Esophagus mucosa (tissue), 1 donor: ENCODE measurements around the gene HCLS1. TPM values are rescaled to one million over a fixed set of nuclear protein-coding genes. Genes with fewer than 3 reads are reported as not detected.
A peak's percentile ranks its signal among the peaks of the same experiment; 100 is the strongest.
"Not testable (repeated sequence)": the region's sequence is repeated elsewhere in the genome, so short reads cannot be mapped to it uniquely, and the experiment has no call there.

Experiments
- ATAC-seq: fragments of 200-7000 bp; cut with Tn5 transposase; one replicate; pipeline ENCODE4 v1.9.1; 2020
- total RNA-seq: library from RNA; stranded (reverse); gene quantifications from one replicate; pipeline ENCODE4 v1.2.4, GENCODE V29; 2023
- donor health status: DM: yes; HTN: yes; CAD: no.

HCLS1 gene
- 5.1 TPM for total RNA-seq

GRCh38 chr3:121660356-121661171 is at the start of gene HCLS1:
TSS of gene HCLS1 (minus strand) at chr3:121660903. CDS start at chr3:121658347, 2,556 bp downstream.
- ATAC-seq, result peak; percentile 53

GRCh38 chr3:121710347-121710746 is 49.6 kb upstream of the HCLS1 start:
- no peak for ATAC-seq

GRCh38 chr3:121707531-121708273 is 47.0 kb upstream of the HCLS1 start:
- no peak for ATAC-seq

GRCh38 chr3:121705541-121705940 is 44.8 kb upstream of the HCLS1 start:
- no peak for ATAC-seq

GRCh38 chr3:121703973-121704372 is 43.3 kb upstream of the HCLS1 start:
- no peak for ATAC-seq

GRCh38 chr3:121698901-121699300 is 38.2 kb upstream of the HCLS1 start:
- ATAC-seq, result no peak

GRCh38 chr3:121698476-121698875 is 37.8 kb upstream of the HCLS1 start:
- no peak for ATAC-seq

- ATAC-seq, result no peak
Observed at GRCh38 chr3:121696186-121696585, 35.5 kb upstream of the HCLS1 start.

GRCh38 chr3:121692010-121692699 is 31.5 kb upstream of the HCLS1 start:
- ATAC-seq, result no peak

GRCh38 chr3:121690777-121691405 is 30.2 kb upstream of the HCLS1 start:
- no peak for ATAC-seq

- ATAC-seq, result not testable (repeated sequence)
Observed at GRCh38 chr3:121688747-121689146, 28.0 kb upstream of the HCLS1 start.

- no peak for ATAC-seq
Observed at GRCh38 chr3:121681792-121682191, 21.1 kb upstream of the HCLS1 start.

- no peak for ATAC-seq
Observed at GRCh38 chr3:121677141-121677540, 16.4 kb upstream of the HCLS1 start.

GRCh38 chr3:121670676-121671075 is 10.0 kb upstream of the HCLS1 start:
- ATAC-seq, result no peak

- ATAC-seq, result no peak
Observed at GRCh38 chr3:121667333-121667732, 6.6 kb upstream of the HCLS1 start.

GRCh38 chr3:121665488-121665887 is 4.8 kb upstream of the HCLS1 start:
- peak; percentile 64 for ATAC-seq

GRCh38 chr3:121663171-121663847 is 2.6 kb upstream of the HCLS1 start:
- no peak for ATAC-seq

- ATAC-seq, result no peak
Observed at GRCh38 chr3:121662742-121663141, 2.0 kb upstream of the HCLS1 start.

GRCh38 chr3:121661376-121661775 is 673 bp upstream of the HCLS1 start:
- peak; percentile 25 for ATAC-seq

GRCh38 chr3:121659586-121659985 is 1.1 kb downstream of the HCLS1 start:
- no peak for ATAC-seq

GRCh38 chr3:121658716-121659435 is 1.8 kb downstream of the HCLS1 start:
- no peak for ATAC-seq
